H9 (cell line): ENCODE data around the gene LGALS9B. TPM values are rescaled to one million over a fixed set of nuclear protein-coding genes. Genes with fewer than 3 reads are reported as not detected.
A peak's percentile ranks its signal among the peaks of the same experiment; 100 is the strongest.
"Not testable (repeated sequence)": the region's sequence is repeated elsewhere in the genome, so short reads cannot be mapped to it uniquely, and the experiment has no call there.

Experiments
- DNase-seq: peaks from one replicate; pipeline ENCODE4 v3.0.0-alpha.2; 2017
- H2AFZ ChIP-seq: one replicate; pipeline ENCODE4 v1.6.1; 2013; ENCODE audit warnings: mild to moderate bottlenecking, low read length, control low read depth, moderate library complexity
- H2AK5ac ChIP-seq: 2 replicates; pipeline ENCODE4 v1.6.1; 2013; ENCODE audit warnings: low read length, control low read depth, mixed read lengths; ENCODE audit not compliant: insufficient read length
- H2BK120ac ChIP-seq: one replicate; pipeline ENCODE4 v1.6.1; 2013; ENCODE audit warnings: low read depth, mild to moderate bottlenecking, low read length, control low read depth, inconsistent platforms; ENCODE audit not compliant: poor library complexity, severe bottlenecking
- H2BK12ac ChIP-seq: 2 replicates; pipeline ENCODE4 v1.6.1; 2013; ENCODE audit warnings: low read length, control low read depth, mixed read lengths, low read depth; ENCODE audit not compliant: insufficient read length
- H2BK15ac ChIP-seq: 2 replicates; pipeline ENCODE4 v1.6.1; 2013; ENCODE audit warnings: low read depth, low read length, control low read depth
- H2BK20ac ChIP-seq: one replicate; pipeline ENCODE4 v1.6.1; 2013; ENCODE audit warnings: low read depth, mild to moderate bottlenecking, low read length, control low read depth, inconsistent platforms; ENCODE audit not compliant: poor library complexity, severe bottlenecking
- H2BK5ac ChIP-seq: 2 replicates; pipeline ENCODE4 v1.6.1; 2013; ENCODE audit warnings: low read length, control low read depth, mixed read lengths; ENCODE audit not compliant: insufficient read length
- H3K14ac ChIP-seq: 2 replicates; pipeline ENCODE4 v1.6.1; 2013; ENCODE audit warnings: low read length, control low read depth; ENCODE audit not compliant: insufficient read depth
- H3K18ac ChIP-seq: 2 replicates; pipeline ENCODE4 v1.6.1; 2013; ENCODE audit warnings: low read depth, mild to moderate bottlenecking, mixed read lengths, low read length, control low read depth; ENCODE audit not compliant: insufficient read length
- H3K23ac ChIP-seq: 2 replicates; pipeline ENCODE4 v1.6.1; 2013; ENCODE audit warnings: low read length, control low read depth, mixed read lengths, low read depth; ENCODE audit not compliant: insufficient read length
- H3K23me2 ChIP-seq: 2 replicates; pipeline ENCODE4 v1.6.1; 2013; ENCODE audit warnings: low read depth, mild to moderate bottlenecking, mixed read lengths, low read length, control low read depth; ENCODE audit not compliant: insufficient read length, poor library complexity, severe bottlenecking
- H3K27ac ChIP-seq: 2 replicates; pipeline ENCODE4 v1.5.1; 2013; ENCODE audit warnings: low read length, control low read depth, mixed read lengths, low read depth; ENCODE audit not compliant: insufficient read length
- H3K27me3 ChIP-seq: 2 replicates; pipeline ENCODE4 v1.6.1; 2013; ENCODE audit warnings: low read length, control low read depth, inconsistent platforms; ENCODE audit not compliant: insufficient read depth
- H3K4ac ChIP-seq: 2 replicates; pipeline ENCODE4 v1.6.1; 2013; ENCODE audit warnings: low read depth, mild to moderate bottlenecking, control low read depth, inconsistent platforms, low read length, moderate library complexity
- H3K4me1 ChIP-seq: 2 replicates; pipeline ENCODE4 v1.6.1; 2013; ENCODE audit warnings: low read length, control low read depth, inconsistent platforms; ENCODE audit not compliant: insufficient read depth
- H3K4me2 ChIP-seq: 2 replicates; pipeline ENCODE4 v1.6.1; 2013; ENCODE audit warnings: low read length, control low read depth, mixed read lengths; ENCODE audit not compliant: insufficient read length, insufficient read depth
- H3K56ac ChIP-seq: 2 replicates; pipeline ENCODE4 v1.6.1; 2013; ENCODE audit warnings: low read depth, mild to moderate bottlenecking, mixed read lengths, low read length, control low read depth; ENCODE audit not compliant: insufficient read length
- H3K79me1 ChIP-seq: 2 replicates; pipeline ENCODE4 v1.6.1; 2013; ENCODE audit warnings: low read depth, mild to moderate bottlenecking, moderate library complexity, low read length, control low read depth, inconsistent platforms; ENCODE audit not compliant: insufficient read depth, poor library complexity, severe bottlenecking
- H3K79me2 ChIP-seq: 2 replicates; pipeline ENCODE4 v1.6.1; 2013; ENCODE audit warnings: low read length, control low read depth, inconsistent platforms; ENCODE audit not compliant: insufficient read depth
- H3K9ac ChIP-seq: 2 replicates; pipeline ENCODE4 v1.6.1; 2013; ENCODE audit warnings: low read length, control low read depth, mixed read lengths; ENCODE audit not compliant: insufficient read length; ENCODE audit errors: extremely low read depth
- H3K9me3 ChIP-seq: one replicate; pipeline ENCODE4 v1.6.1; 2013; ENCODE audit warnings: low read depth, low read length, inconsistent platforms; ENCODE audit not compliant: control insufficient read depth
- H3T11ph ChIP-seq: one replicate; pipeline ENCODE4 v1.6.1; 2013; ENCODE audit warnings: mild to moderate bottlenecking, low read length, control low read depth, inconsistent platforms
- H4K20me1 ChIP-seq: one replicate; pipeline ENCODE4 v1.6.1; 2013; ENCODE audit not compliant: control insufficient read depth, insufficient read length, insufficient read depth
- H4K5ac ChIP-seq: 2 replicates; pipeline ENCODE4 v1.6.1; 2013; ENCODE audit warnings: low read depth, mild to moderate bottlenecking, mixed read lengths, low read length, control low read depth; ENCODE audit not compliant: insufficient read length
- H4K8ac ChIP-seq: replicated peaks from 2 replicates; pipeline ENCODE4 v1.6.1; 2013; ENCODE audit warnings: low read length, control low read depth, mixed read lengths, low read depth; ENCODE audit not compliant: insufficient read length
- H4K91ac ChIP-seq: 2 replicates; pipeline ENCODE4 v1.6.1; 2013; ENCODE audit warnings: low read depth, mild to moderate bottlenecking, moderate library complexity, mixed read lengths, low read length, control low read depth; ENCODE audit not compliant: insufficient read length
- H3K27ac Mint-ChIP-seq, 3 experiments: 2 replicates in 2 of 3; 3 replicates in 1 of 3; pipeline ENCODE4 v1.8.0; 2020 to 2021; ENCODE audit warnings: mixed read lengths in 3 of 3, mild to moderate bottlenecking in 1 of 3, moderate library complexity in 1 of 3
- H3K27me3 Mint-ChIP-seq: 2 replicates; pipeline ENCODE4 v1.8.0; 2021; ENCODE audit warnings: low read depth, mild to moderate bottlenecking, moderate library complexity, mixed read lengths
- H3K36me3 Mint-ChIP-seq, 3 experiments: 2 replicates in 2 of 3; 3 replicates in 1 of 3; pipeline ENCODE4 v1.8.0; 2020 to 2021; ENCODE audit warnings: low read depth in 3 of 3, mixed read lengths in 3 of 3; ENCODE audit not compliant: insufficient read depth in 1 of 3
- H3K4me1 Mint-ChIP-seq, 2 experiments: 2 replicates each; pipeline ENCODE4 v1.8.0; 2020; ENCODE audit warnings: mixed read lengths in 2 of 2
- H3K4me3 Mint-ChIP-seq, 2 experiments: 2 replicates in 1 of 2; 3 replicates in 1 of 2; pipeline ENCODE4 v1.8.0; 2020 to 2021; ENCODE audit warnings: mild to moderate bottlenecking in 2 of 2, mixed read lengths in 2 of 2, moderate library complexity in 1 of 2
- H3K9me3 Mint-ChIP-seq, 2 experiments: 2 replicates in 1 of 2; 3 replicates in 1 of 2; pipeline ENCODE4 v1.8.0; 2020; ENCODE audit warnings: mild to moderate bottlenecking in 2 of 2, mixed read lengths in 2 of 2, moderate library complexity in 1 of 2
- WGBS: extraction: QIAGEN DNeasy Blood & Tissue Kit; methylation state at CpG from one replicate; pipeline ENCODE4 v1.1.7; 2013; ENCODE audit warnings: missing lambda C conversion rate, low lambda C conversion rate, mixed read lengths; ENCODE audit not compliant: insufficient read length; ENCODE audit errors: extremely low coverage; 5-methylcytosine and 5-hydroxymethylcytosine counted together
- total RNA-seq: library from RNA; stranded (reverse); gene quantifications from 2 replicates; pipeline ENCODE4 v1.2.1, GENCODE V29; 2021

The LGALS9B gene
- total RNA-seq, 1 experiment from 2014 or later, result not detected

GRCh38 chr17:20475137-20475831 is 7.9 kb upstream of the LGALS9B start:
- DNase-seq, result peak; percentile 6
- H3K4me3 Mint-ChIP-seq, H3K36me3 Mint-ChIP-seq, H2AK5ac ChIP-seq, H4K5ac ChIP-seq, H4K20me1 ChIP-seq, H3K79me2 ChIP-seq, H3K18ac ChIP-seq, H3K9ac ChIP-seq, H4K91ac ChIP-seq, H3K14ac ChIP-seq, H3K79me1 ChIP-seq, H2BK5ac ChIP-seq, H3T11ph ChIP-seq, H2BK15ac ChIP-seq, H3K23ac ChIP-seq, H2BK120ac ChIP-seq, H2AFZ ChIP-seq, H2BK20ac ChIP-seq, H2BK12ac ChIP-seq, H3K27me3 Mint-ChIP-seq, H3K4me1 ChIP-seq, H4K8ac ChIP-seq, H3K4me1 Mint-ChIP-seq, H3K27ac ChIP-seq, H3K4me2 ChIP-seq, H3K56ac ChIP-seq, H3K9me3 ChIP-seq, H3K27me3 ChIP-seq, H3K27ac Mint-ChIP-seq, H3K23me2 ChIP-seq, H3K4ac ChIP-seq, H3K9me3 Mint-ChIP-seq: not testable (repeated sequence)
- WGBS, result no CpG with 5 or more reads among the region's 8 CpGs

GRCh38 chr17:20474081-20474480 is 6.7 kb upstream of the LGALS9B start:
- H3T11ph ChIP-seq, H2BK12ac ChIP-seq, H3K56ac ChIP-seq, H4K20me1 ChIP-seq, DNase-seq, H3K23ac ChIP-seq, H4K8ac ChIP-seq, H3K9me3 ChIP-seq, H2BK120ac ChIP-seq, H3K79me2 ChIP-seq, H2BK5ac ChIP-seq, H3K27ac Mint-ChIP-seq, H2BK15ac ChIP-seq, H3K23me2 ChIP-seq, H3K36me3 Mint-ChIP-seq, H3K4me2 ChIP-seq, H3K27me3 Mint-ChIP-seq, H3K4ac ChIP-seq, H4K91ac ChIP-seq, H3K18ac ChIP-seq, H2AK5ac ChIP-seq, H3K4me1 Mint-ChIP-seq, H3K9ac ChIP-seq, H3K4me1 ChIP-seq, H3K27me3 ChIP-seq, H3K14ac ChIP-seq, H2BK20ac ChIP-seq, H3K9me3 Mint-ChIP-seq, H3K4me3 Mint-ChIP-seq, H3K27ac ChIP-seq, H4K5ac ChIP-seq, H3K79me1 ChIP-seq, H2AFZ ChIP-seq: not testable (repeated sequence)
